HG03066 (cell line): ENCODE data around the gene APPL1.
"Not testable (repeated sequence)": the region's sequence is repeated elsewhere in the genome, so short reads cannot be mapped to it uniquely, and the experiment has no call there.

Experiments
- ATAC-seq: cut with Tn5 transposase; IDR thresholded peaks from one replicate; pipeline ENCODE4 v1.9.1; 2021; ENCODE audit warnings: low read depth; ENCODE audit not compliant: unreplicated experiment

Gene APPL1

DNA sequence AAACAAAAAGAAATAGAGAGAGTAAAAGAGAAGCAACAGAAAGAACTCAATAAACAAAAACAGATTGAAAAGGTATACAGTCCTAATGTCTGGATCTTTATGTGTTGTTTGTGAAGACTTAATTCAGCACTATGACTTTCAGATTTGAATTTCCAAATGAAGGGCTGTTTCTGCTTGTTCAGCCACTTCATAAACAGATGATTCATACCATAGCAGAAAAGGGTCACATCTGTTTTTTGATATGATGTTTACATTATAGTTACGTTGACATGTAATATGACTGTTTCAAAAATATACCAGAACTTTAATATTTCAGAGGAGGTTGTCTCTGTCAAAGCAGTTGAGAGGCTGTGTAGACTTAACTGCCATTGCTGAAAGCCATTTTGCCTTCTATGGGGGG lies 40.9 kb downstream of the APPL1 start:
- ATAC-seq: no peak

DNA sequence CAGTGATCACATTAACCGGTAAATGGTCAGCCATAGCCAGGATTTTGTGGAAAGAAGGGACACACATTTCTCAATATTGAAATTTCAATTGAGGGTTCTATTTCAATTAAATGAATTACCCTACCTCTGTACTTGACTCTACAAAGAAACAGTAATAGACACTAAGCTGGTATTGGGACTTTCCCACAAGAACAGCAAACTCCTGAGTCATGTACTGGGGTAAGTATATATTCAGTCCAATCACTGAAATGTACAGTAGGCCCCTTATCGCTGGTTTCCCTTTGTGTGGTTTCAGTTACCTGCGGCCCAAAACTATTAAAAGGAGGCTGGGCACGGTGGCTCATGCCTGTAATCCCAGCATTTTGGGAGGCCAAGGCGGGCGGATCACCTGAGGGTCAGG lies 47.3 kb downstream of the APPL1 start:
- no peak for ATAC-seq

DNA sequence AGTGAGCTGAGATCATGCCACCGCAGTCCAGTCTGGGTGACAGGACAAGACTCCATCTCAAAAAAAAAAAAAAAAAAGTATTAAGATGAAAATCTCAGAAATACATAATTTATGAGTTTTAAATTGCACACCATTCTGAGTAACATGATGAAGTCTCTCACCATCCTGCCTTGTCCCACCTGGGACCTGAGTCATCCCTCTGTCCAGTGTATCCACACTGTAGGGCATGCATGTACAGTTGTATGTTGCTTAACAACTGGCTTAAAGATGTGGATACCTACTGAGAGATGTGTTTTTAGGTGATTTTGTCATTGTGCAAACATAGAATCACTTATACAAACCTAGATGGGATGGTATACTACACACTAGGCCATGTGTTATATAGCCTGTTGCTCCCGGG lies 47.9 kb downstream of the APPL1 start:
- ATAC-seq: no peak

DNA sequence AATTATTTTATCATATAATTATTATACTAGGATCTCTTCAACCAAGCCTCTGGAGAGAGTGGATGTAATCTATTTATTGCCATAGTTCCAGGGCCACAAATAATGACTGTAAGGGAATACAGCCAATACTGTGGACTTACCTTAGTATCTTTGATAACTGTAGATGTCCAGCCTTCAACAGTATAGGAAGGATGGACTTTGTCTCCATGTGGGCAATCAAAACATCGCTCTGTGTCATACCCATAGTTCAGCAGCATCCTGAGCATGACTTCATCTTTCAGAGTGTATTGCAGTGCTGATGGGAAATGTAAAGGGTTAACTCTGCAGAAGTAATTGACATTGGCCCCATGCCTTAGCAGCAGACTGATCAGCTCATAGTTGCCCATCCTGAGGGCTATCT lies 50.7 kb downstream of the APPL1 start:
- ATAC-seq: no peak

DNA sequence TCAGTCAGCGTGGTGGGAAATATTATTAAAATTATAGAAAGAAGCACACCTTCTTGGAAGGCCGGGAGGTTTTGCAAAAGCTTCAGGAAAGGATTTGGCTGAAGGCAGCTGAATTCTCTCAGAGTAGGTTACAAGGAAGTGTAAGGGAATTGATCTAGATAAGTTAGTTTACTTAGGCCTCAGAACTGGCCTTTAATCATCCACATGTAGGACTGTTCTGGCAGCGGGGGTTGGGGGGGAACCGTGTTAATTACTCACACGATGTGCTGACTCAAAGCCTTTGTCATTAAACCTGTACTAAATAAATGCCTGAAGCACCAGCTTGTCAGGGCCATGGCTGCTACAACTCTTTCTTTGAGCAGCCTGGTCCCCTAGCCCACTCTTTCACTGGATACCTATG lies 52.2 kb downstream of the APPL1 start:
- no peak for ATAC-seq

DNA sequence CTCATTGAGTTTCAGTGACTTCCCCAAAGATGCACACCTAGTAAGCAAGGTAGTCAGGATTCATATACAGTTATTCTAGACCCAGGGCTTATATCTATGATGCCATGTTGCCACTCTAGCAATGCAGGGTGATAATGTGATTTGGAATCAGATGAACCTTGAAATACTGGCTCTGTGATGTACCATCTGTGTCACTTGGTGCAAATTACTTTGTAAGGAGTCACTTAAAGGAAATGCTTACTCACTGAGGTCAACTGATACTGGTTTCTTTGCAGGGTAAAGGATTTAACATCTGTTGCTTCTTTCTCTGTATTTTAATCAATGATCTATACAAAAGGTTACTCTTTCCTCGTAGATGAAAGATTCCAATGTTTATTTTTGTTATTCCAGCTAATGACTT lies 54.2 kb downstream of the APPL1 start:
- no peak for ATAC-seq

DNA sequence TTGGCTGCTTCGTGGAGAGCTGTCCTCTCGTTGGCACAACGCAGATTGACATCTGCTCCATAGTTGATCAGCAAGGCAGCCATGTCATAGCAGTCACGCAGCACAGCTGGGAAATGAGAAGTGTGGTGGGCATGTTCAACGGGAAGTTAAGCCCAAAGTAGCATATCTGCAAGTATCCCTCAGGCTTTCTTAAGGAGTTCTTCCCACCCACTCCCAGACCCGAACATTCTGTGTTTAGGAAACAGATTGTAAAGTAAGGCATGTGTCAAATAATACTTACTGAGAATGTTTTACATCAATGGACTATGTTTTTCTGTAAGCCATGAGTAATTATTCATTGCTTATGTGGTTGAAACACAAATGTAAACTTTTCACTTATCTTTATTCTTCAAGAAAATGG lies 55.8 kb downstream of the APPL1 start:
- no peak for ATAC-seq

DNA sequence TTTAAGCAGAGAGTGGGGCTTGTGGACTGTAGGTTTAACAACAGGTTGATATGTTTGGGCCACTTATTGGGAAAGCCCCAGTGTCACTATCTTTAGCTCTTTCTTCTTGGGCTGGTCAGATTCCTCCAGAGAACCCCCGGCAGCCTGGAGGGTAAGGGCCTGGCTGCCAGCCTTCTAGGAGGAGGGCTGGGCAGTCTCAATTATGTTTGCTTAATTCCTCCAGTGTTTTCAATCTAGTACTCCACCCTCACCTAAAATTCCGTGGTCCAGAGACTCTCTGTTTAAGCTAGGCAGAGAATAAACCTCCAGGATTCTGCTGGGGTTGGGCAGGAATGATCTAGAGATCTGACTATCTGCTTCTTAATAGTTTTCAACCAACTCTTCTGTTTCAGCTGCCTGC lies 59.7 kb downstream of the APPL1 start:
- ATAC-seq: no peak

DNA sequence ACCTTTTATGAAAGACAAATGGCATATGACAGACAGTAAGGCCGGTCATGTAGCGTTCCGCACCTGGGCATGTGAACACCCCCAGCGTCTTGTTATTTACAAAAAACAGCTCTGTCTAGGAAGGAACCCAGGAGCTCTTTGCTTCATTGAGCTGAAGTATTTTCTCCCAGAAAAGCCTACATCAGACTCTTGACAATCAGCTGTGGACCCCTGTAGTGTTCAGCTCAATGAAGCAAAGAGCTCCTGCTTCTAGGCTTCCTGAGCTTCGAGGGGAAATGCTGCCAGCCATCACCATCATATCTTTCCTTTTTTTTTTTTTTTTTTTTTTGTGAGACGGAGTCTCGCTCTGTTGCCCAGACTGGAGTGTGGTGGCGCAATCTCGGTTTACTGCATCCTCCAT lies 60.9 kb downstream of the APPL1 start:
- no peak for ATAC-seq

DNA sequence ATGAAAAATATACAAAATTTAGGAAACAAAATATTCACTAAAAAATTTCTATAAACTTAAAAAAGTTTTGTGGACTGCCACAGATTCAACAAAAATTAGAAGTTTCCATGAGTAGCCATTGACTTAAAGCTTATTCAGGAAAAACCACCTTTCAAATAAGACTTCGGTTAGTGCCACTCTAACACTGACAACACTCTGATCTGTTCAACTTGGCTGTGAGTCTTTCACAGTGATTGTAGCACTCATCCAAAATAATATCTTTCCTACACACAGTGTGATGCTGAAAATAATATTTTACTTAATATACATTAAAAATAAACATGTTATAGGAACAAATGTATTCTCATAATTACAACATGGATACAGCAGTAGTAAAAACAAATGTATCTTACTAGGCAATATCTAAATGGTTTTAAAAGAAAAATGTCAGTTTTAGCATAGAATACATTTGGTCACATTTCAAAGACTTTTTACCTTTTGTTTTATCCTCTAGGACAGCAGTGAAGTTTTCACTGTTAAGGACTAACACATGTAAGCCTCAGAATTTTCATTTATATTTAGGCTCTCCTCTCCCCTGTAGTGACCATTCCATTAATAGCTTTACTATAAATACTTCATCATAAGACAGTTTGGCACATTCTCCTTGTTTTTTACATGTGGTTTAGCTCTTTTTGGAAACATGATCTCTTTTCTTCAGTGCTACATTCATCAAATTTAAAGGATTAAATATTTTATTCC lies 64.8 kb downstream of the APPL1 start, which contains the start of gene ASB14:
TSS of gene ASB14 (minus strand) at position 527 of the 738 bp plus-strand sequence. CDS start 652 bp downstream, outside the sequence.
- ATAC-seq: no peak

DNA sequence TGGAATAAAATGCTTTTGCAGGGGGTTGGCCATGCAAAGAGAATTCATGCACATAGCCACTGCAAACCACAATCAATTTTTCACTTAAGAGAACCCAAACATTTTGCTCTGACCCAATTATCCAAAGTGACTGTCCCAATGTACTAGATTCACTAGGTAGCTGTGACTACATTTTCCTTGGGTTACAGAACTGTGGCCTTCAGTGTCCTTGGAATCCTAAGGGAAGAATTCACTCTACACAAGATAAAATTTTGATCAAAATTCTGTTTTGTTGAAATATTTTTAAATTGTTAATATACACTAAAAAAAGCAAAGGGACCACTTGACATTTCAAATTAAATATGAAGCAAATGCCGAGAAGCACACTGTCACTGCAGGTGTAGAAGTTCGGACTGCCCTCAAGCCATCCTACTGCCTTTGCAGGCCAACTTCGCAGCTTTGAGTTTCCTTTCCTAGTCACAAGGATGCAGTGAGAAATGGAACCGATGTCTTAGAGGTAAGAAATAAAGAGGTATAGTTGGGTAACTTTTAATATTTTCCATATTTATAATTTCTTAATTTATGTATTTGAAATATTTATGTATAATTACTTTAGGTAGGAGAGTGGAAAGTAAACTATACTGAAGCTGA lies 65.5 kb downstream of the APPL1 start:
- no peak for ATAC-seq

DNA sequence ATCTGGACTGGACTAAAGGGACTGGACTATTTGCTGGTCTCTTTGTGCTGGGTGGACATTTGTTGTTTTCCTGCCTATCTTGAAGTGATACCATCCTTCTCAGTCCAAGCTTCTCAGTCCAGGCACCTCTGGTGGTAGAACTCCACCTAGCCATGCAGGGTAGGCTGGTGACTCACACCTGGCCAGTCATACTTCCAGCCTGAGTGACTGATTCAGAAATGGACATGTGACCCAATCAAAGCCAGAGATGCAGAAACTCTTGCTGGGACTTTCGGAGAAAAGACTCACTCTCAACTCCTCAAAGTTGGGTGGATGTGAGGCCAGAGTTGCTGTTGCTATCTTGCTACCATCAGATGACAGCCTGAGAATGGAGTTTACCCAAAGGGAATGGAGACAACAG lies 70.5 kb downstream of the APPL1 start:
- no peak for ATAC-seq

DNA sequence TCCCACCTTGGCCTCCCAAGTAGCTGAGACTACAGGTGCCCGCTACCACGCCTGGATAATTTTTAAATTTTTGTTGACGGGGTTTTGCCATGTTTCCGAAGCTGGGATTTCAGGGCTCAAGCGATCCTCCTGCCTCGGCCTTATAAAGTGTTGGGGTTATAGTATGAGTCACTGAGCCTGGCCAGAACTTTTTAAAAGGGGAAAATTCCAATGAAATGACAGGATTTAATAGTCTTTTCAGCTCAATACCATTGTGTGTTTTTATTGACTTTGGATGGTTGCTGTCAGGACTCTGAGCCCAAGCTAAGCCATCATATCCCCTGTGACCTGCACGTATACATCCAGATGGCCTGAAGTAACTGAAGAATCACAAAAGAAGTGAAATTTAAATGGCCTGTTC lies 76.0 kb downstream of the APPL1 start:
- ATAC-seq: not testable (repeated sequence)

DNA sequence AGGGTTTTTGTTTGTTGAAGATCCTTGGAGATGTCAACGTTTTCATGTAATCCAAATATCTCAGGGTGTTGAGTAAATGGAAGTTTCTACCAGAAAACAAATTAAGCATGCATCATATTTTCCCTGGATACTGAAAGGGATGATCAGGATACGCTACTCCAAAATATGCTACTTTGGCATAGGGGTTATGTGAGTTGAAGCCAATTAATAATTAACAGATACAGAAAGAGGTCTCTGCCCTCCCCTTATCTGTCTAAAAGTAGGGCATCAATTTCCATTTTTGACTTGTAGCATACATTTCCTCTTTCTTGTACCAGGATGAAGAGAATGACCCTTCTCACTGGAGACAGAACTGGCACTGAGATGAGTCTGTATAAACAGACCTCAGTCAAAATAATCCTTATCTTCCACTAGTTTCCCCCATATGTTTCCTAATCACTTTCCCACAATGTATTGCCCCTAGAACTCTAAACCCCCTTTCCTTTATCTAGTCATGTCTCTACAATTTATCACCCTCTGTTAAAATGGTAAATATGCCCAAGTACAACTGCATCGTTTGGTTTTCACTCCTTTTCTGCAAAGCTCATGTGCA lies 82.3 kb downstream of the APPL1 start:
- ATAC-seq: no peak

DNA sequence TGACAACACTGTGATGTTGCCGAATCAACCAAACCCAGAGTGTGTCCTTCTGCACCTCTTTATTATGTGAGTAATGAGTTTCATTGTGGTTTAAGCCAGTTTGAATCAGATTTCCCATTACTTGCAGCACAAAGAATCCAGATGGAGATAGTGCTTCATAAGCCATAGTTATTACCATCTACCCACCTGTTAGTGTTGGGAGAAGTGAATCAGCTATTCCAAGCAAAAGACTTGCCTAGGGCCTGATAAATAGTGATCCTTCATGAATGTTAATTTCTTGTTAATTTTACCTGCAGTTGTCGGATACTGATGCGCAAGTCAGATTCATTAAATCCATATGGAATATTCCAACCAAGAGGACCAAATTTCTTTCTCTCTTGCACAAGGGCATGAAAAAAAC lies 86.7 kb downstream of the APPL1 start:
- ATAC-seq: no peak
